CD8-positive, alpha-beta memory T cell (primary cell): ENCODE data around the gene ESR1. TPM values are rescaled to one million over a fixed set of nuclear protein-coding genes. Genes with fewer than 3 reads are reported as not detected.
"Not testable (repeated sequence)": the region's sequence is repeated elsewhere in the genome, so short reads cannot be mapped to it uniquely, and the experiment has no call there.

ENCODE experiments used
- CTCF ChIA-PET: fragments of 350-600 bp; sonication (Branson Sonifier 250); formaldehyde crosslinking; loops from one replicate; lab custom pipeline; 2021; ENCODE audit warnings: antibody characterized with exemption; lab: Charles Lee
- POLR2A ChIA-PET: fragments of 350-600 bp; sonication (Branson Sonifier 250); formaldehyde crosslinking; loops from one replicate; lab custom pipeline; 2021; ENCODE audit warnings: antibody characterized with exemption; lab: Charles Lee
- DNase-seq, 5 donors: peaks; one replicate each; pipeline versions ENCODE4 v3.0.0 to v3.0.0-alpha.2; 2020 to 2022; ENCODE audit warnings: mixed read lengths in 1 of 5
- H3K27ac ChIP-seq: one replicate; pipeline ENCODE4 v1.7.0; 2013; ENCODE audit warnings: low read depth, mild to moderate bottlenecking, low read length, moderate library complexity
- H3K27me3 ChIP-seq: 2 replicates; pipeline ENCODE4 v1.7.0; 2013; ENCODE audit warnings: low read length, mild to moderate bottlenecking; ENCODE audit not compliant: insufficient read depth, poor library complexity, severe bottlenecking
- H3K36me3 ChIP-seq: 2 replicates; pipeline ENCODE4 v1.7.0; 2013; ENCODE audit warnings: mild to moderate bottlenecking, low read length, moderate library complexity; ENCODE audit not compliant: insufficient read depth
- H3K4me1 ChIP-seq: 2 replicates; pipeline ENCODE4 v1.7.0; 2013; ENCODE audit warnings: mild to moderate bottlenecking, low read length, moderate library complexity; ENCODE audit not compliant: insufficient read depth
- H3K4me3 ChIP-seq: 2 replicates; pipeline ENCODE4 v1.7.0; 2013; ENCODE audit warnings: mild to moderate bottlenecking, low read length
- H3K9me3 ChIP-seq: 2 replicates; pipeline ENCODE4 v1.7.0; 2013; ENCODE audit warnings: mild to moderate bottlenecking, low read length
- H3K27ac Mint-ChIP-seq, 8 donors: one replicate each; pipeline ENCODE4 v1.8.0; 2020 to 2021; ENCODE audit warnings: mixed read lengths in 8 of 8, mild to moderate bottlenecking in 6 of 8, inconsistent platforms in 3 of 8, moderate library complexity in 3 of 8
- H3K27me3 Mint-ChIP-seq, 2 donors: one replicate each; pipeline ENCODE4 v1.8.0; 2020 to 2021; ENCODE audit warnings: mixed read lengths in 2 of 2, mild to moderate bottlenecking in 1 of 2, moderate library complexity in 1 of 2
- H3K36me3 Mint-ChIP-seq, 3 donors: one replicate each; pipeline ENCODE4 v1.8.0; 2020 to 2021; ENCODE audit warnings: mixed read lengths in 3 of 3, inconsistent platforms in 1 of 3, mild to moderate bottlenecking in 1 of 3
- H3K4me1 Mint-ChIP-seq, 3 donors: one replicate each; pipeline ENCODE4 v1.8.0; 2020 to 2021; ENCODE audit warnings: mixed read lengths in 3 of 3, inconsistent platforms in 1 of 3, mild to moderate bottlenecking in 1 of 3
- H3K4me3 Mint-ChIP-seq, 7 donors: one replicate each; pipeline ENCODE4 v1.8.0; 2020 to 2021; ENCODE audit warnings: mixed read lengths in 7 of 7, mild to moderate bottlenecking in 6 of 7, moderate library complexity in 4 of 7, inconsistent platforms in 2 of 7
- H3K9me3 Mint-ChIP-seq, 5 donors: one replicate each; pipeline ENCODE4 v1.8.0; 2020 to 2022; ENCODE audit warnings: mixed read lengths in 5 of 5, mild to moderate bottlenecking in 3 of 5, moderate library complexity in 2 of 5, inconsistent platforms in 1 of 5
- polyA plus RNA-seq: library from polyadenylated mRNA; unstranded; fragments of 300-500 nt; fragmentation: Illumina TruSeq; gene quantifications from one replicate; pipeline ENCODE4 v1.2.3, GENCODE V29; 2021
- total RNA-seq, 2 experiments: library from RNA; stranded (reverse); gene quantifications; one replicate each; pipeline ENCODE4 v1.2.3, GENCODE V29; 2021

Gene ESR1
- total and polyA plus RNA-seq, 3 experiments from 2014 or later = 0.15 to 1.2 TPM; not detected in 1

DNA sequence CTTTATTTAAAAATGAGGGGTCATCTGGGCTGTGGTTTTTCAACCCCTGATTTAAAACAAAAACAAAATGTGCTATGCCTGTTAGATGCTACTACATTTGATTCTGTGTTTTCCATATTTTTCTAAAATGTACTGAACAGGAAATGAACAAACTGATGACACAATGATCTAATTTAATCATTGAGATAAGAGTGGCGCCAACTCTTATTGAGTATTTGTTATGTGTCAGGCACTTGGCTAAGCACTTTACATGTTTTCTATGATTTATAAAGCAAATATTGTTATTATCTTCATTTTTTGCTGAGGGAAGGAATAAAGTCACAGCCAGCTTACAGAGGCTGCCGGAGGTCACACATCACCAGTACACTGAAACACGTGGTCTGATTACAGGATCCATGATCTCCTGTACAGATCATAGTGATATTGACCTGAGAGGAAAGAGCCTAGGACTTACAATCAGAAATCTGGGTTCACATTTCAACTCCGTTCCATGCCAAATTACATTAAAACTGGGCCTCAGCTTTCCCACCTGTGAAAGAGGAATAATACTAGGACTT is 166.7 kb downstream of the ESR1 start:
- Mint-ChIP-seq H3K27ac (no peak overlapping the region), H3K36me3 (peaks cover 0 to 4% (median 0%) of the 10 kb centered on the region in 3 donors), H3K4me3 (no peak overlapping the region), H3K4me1 (no peaks in the 10 kb centered on the region), H3K9me3 (peaks cover 0 to 3% (median 0%) of the 10 kb centered on the region in 5 donors), H3K27me3 (peaks cover 11 to 25% of the 10 kb centered on the region in 2 donors)
- DNase-seq = no peak
- H3K9me3 ChIP-seq = no peaks in the 10 kb centered on the region
- H3K4me1 ChIP-seq = no peaks in the 10 kb centered on the region
- H3K27ac ChIP-seq = no peak overlapping the region
- H3K27me3 ChIP-seq = no peaks in the 10 kb centered on the region
- POLR2A ChIA-PET = no interaction called here
- no peak overlapping the region for H3K4me3 ChIP-seq
- no peaks in the 10 kb centered on the region for H3K36me3 ChIP-seq
- CTCF ChIA-PET = no interaction called here

DNA sequence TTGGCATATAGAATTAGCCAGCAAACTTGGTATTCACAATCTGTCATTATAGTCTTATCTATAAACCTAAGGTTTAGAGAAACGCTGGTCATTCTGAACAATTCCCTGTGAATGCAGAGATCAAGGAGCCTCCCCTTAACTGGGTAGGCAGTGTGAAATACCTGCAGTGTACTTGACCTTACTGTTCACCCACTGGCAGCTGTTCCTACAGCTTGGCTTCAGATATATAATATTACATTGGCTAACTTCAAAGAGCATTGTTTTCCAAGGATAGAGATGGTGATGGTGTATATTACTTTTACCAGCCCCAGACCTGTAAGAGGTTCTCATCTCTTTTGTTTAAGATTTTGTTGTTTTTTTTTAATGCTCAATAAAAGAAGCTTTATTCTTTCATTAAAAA is 168.3 kb downstream of the ESR1 start:
- no peaks in the 10 kb centered on the region for H3K4me1 Mint-ChIP-seq
- DNase-seq = no peak
- Histone ChIP-seq H3K9me3 (no peaks in the 10 kb centered on the region), H3K27ac (no peak overlapping the region), H3K36me3 (no peaks in the 10 kb centered on the region), H3K4me3 (no peak overlapping the region), H3K4me1 (no peaks in the 10 kb centered on the region), H3K27me3 (no peaks in the 10 kb centered on the region)
- H3K27ac Mint-ChIP-seq = no peak overlapping the region
- H3K9me3 Mint-ChIP-seq = peaks cover 0 to 1% (median 0%) of the 10 kb centered on the region in 5 donors
- POLR2A ChIA-PET = no interaction called here
- CTCF ChIA-PET = no interaction called here
- peaks cover 0 to 1% (median 0%) of the 10 kb centered on the region in 3 donors for H3K36me3 Mint-ChIP-seq
- H3K4me3 Mint-ChIP-seq = no peak overlapping the region
- H3K27me3 Mint-ChIP-seq = peaks cover 4 to 15% of the 10 kb centered on the region in 2 donors

- H3K4me1 Mint-ChIP-seq, H3K27me3 ChIP-seq, H3K4me1 ChIP-seq, POLR2A ChIA-PET, H3K27ac ChIP-seq, H3K4me3 Mint-ChIP-seq, H3K27ac Mint-ChIP-seq, H3K36me3 ChIP-seq, H3K9me3 Mint-ChIP-seq, H3K4me3 ChIP-seq, DNase-seq, H3K36me3 Mint-ChIP-seq, H3K27me3 Mint-ChIP-seq, CTCF ChIA-PET, H3K9me3 ChIP-seq: not testable (repeated sequence)
Observed at GRCh38 chr6:151988199-151988598, 180.7 kb downstream of the ESR1 start.

DNA sequence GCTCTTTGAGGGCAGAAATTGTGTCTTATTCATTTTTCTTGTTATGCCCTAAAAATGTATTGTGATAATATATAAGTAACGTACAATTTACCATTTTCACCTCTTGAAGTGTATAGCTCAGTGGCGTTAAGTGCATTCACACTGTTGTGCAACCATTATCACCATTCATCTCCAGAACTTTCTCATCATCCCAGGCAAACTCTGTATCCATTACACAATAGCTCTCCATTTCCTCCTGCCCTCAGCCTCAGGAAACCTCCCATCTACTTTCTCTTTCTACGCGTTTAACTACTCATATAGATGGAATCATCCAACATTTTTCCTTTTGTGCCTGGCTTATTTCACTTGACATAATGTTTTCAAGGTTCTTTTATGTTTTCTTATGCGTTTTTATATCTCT is 184.6 kb downstream of the ESR1 start:
- H3K4me3 ChIP-seq = no peak overlapping the region
- no peaks in the 10 kb centered on the region for H3K27me3 ChIP-seq
- Mint-ChIP-seq H3K36me3 (no peaks in the 10 kb centered on the region), H3K27me3 (peaks cover 5 to 12% of the 10 kb centered on the region in 2 donors), H3K27ac (no peak overlapping the region), H3K4me3 (no peak overlapping the region), H3K9me3 (peaks cover 0 to 2% (median 0%) of the 10 kb centered on the region in 5 donors), H3K4me1 (no peaks in the 10 kb centered on the region)
- H3K36me3 ChIP-seq = no peaks in the 10 kb centered on the region
- DNase-seq = no peak
- ChIA-PET POLR2A (no interaction called here), CTCF (no interaction called here)
- no peaks in the 10 kb centered on the region for H3K4me1 ChIP-seq
- H3K27ac ChIP-seq = no peak overlapping the region
- H3K9me3 ChIP-seq = no peaks in the 10 kb centered on the region

GRCh38 chr6:151993364-151993763 is 185.9 kb downstream of the ESR1 start:
- Histone ChIP-seq H3K27ac (no peak overlapping the region), H3K27me3 (no peaks in the 10 kb centered on the region), H3K4me1 (no peaks in the 10 kb centered on the region), H3K9me3 (no peaks in the 10 kb centered on the region), H3K36me3 (no peaks in the 10 kb centered on the region), H3K4me3 (no peak overlapping the region)
- Mint-ChIP-seq H3K4me3 (no peak overlapping the region), H3K27me3 (peaks cover 5 to 12% of the 10 kb centered on the region in 2 donors), H3K36me3 (no peaks in the 10 kb centered on the region), H3K27ac (no peak overlapping the region), H3K4me1 (no peaks in the 10 kb centered on the region), H3K9me3 (peaks cover 0 to 2% (median 0%) of the 10 kb centered on the region in 5 donors)
- no peak for DNase-seq
- ChIA-PET CTCF (no interaction called here), POLR2A (no interaction called here)

- POLR2A ChIA-PET = no interaction called here
- no peaks in the 10 kb centered on the region for H3K36me3 ChIP-seq
- H3K9me3 Mint-ChIP-seq = no peaks in the 10 kb centered on the region
Observed at GRCh38 chr6:151998784-151999183, 191.3 kb downstream of the ESR1 start.

GRCh38 chr6:151999194-151999593 is 191.7 kb downstream of the ESR1 start:
- no peaks in the 10 kb centered on the region for H3K9me3 ChIP-seq
- H3K27me3 ChIP-seq = no peaks in the 10 kb centered on the region
- no peak overlapping the region for H3K4me3 ChIP-seq
- Mint-ChIP-seq H3K27ac (no peak overlapping the region), H3K27me3 (peaks cover 3 to 7% of the 10 kb centered on the region in 2 donors), H3K4me1 (no peaks in the 10 kb centered on the region), H3K36me3 (no peaks in the 10 kb centered on the region), H3K9me3 (no peaks in the 10 kb centered on the region), H3K4me3 (no peak overlapping the region)
- ChIA-PET POLR2A (no interaction called here), CTCF (no interaction called here)
- no peaks in the 10 kb centered on the region for H3K4me1 ChIP-seq
- DNase-seq = no peak
- H3K27ac ChIP-seq = no peak overlapping the region
- no peaks in the 10 kb centered on the region for H3K36me3 ChIP-seq

More at GRCh38 chr6:151998784-151999183, 191.3 kb downstream of the ESR1 start:
- CTCF ChIA-PET = no interaction called here
- Mint-ChIP-seq H3K27me3 (peaks cover 3 to 7% of the 10 kb centered on the region in 2 donors), H3K27ac (no peak overlapping the region), H3K4me3 (no peak overlapping the region), H3K36me3 (no peaks in the 10 kb centered on the region), H3K4me1 (no peaks in the 10 kb centered on the region)
- Histone ChIP-seq H3K9me3 (no peaks in the 10 kb centered on the region), H3K4me3 (no peak overlapping the region), H3K4me1 (no peaks in the 10 kb centered on the region), H3K27ac (no peak overlapping the region), H3K27me3 (no peaks in the 10 kb centered on the region)
- DNase-seq = no peak

GRCh38 chr6:152001408-152001807 is 193.9 kb downstream of the ESR1 start:
- Mint-ChIP-seq H3K4me3 (no peak overlapping the region), H3K36me3 (peaks cover 0 to 3% (median 0%) of the 10 kb centered on the region in 3 donors), H3K9me3 (no peaks in the 10 kb centered on the region), H3K4me1 (no peaks in the 10 kb centered on the region), H3K27me3 (peaks cover 0 to 2% of the 10 kb centered on the region in 2 donors), H3K27ac (no peak overlapping the region)
- H3K27me3 ChIP-seq = no peaks in the 10 kb centered on the region
- no peak overlapping the region for H3K27ac ChIP-seq
- DNase-seq = no peak
- no peaks in the 10 kb centered on the region for H3K36me3 ChIP-seq
- no peak overlapping the region for H3K4me3 ChIP-seq
- H3K9me3 ChIP-seq = no peaks in the 10 kb centered on the region
- CTCF ChIA-PET = no interaction called here
- H3K4me1 ChIP-seq = no peaks in the 10 kb centered on the region
- POLR2A ChIA-PET = no interaction called here
